Epithelial cell of proximal tubule (primary cell): ENCODE results near the gene SLC22A9. TPM values are rescaled to one million over a fixed set of nuclear protein-coding genes. Genes with fewer than 3 reads are reported as not detected.
"Not testable (repeated sequence)": the region's sequence is repeated elsewhere in the genome, so short reads cannot be mapped to it uniquely, and the experiment has no call there.

Source experiments
- DNase-seq: peaks from one replicate; pipeline ENCODE4 v3.0.0-alpha.2; 2011; ENCODE audit warnings: low read depth
- H3K4me3 ChIP-seq: 2 replicates; pipeline ENCODE4 v1.5.1; 2011; ENCODE audit warnings: low read depth, mild to moderate bottlenecking, low read length
- CTCF ChIP-seq: conservative IDR thresholded peaks from 2 replicates; pipeline ENCODE4 v1.5.1; 2012; ENCODE audit warnings: low read depth, mild to moderate bottlenecking, low read length
- total RNA-seq: library from RNA; depleted of rRNA; stranded (reverse); fragments of >200 nt; gene quantifications from 2 replicates; pipeline ENCODE4 v1.2.3, GENCODE V29; 2015

Gene SLC22A9
- not detected in 2 replicates for total RNA-seq

- no peak for DNase-seq
- TF ChIP-seq CTCF, result no peak
- no peak within 1 kb of the TSS for H3K4me3 ChIP-seq
Observed at GRCh38 chr11:63369165-63369970, at the start of gene SLC22A9. TSS of gene SLC22A9 (plus strand) at chr11:63369785. CDS start at chr11:63370057, 272 bp downstream.

GRCh38 chr11:63321723-63322122, 47.9 kb upstream of the SLC22A9 start:
- H3K4me3 ChIP-seq, result no peak overlapping the region
- no peak for DNase-seq
- no peak for TF ChIP-seq CTCF

GRCh38 chr11:63335089-63335488, 34.5 kb upstream of the SLC22A9 start:
- DNase-seq, H3K4me3 ChIP-seq: not testable (repeated sequence)

DNA sequence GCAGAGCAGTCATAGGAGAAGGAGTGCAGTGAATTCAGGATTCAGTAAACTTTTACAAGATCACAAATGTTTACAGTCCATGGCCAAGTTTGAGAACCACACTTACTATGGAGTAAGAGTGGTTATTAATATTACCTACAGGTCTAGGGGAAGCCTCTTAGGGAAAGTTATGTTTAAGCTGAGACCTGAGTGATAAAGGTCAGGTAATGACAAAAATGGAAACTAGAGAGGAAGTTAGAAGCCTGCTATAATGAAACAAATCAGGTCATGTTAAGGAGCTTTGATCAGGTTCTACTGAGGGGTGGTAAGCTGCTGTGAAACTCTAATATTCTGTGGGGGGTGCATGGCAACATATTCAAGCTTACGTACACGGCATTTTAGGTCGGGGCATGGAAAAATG, 32.5 kb upstream of the SLC22A9 start:
- no peak overlapping the region for H3K4me3 ChIP-seq
- no peak for DNase-seq
- TF ChIP-seq CTCF, result no peak

GRCh38 chr11:63343130-63343529, 26.5 kb upstream of the SLC22A9 start:
- no peak overlapping the region for H3K4me3 ChIP-seq
- DNase-seq, result no peak
- no peak for TF ChIP-seq CTCF

DNA sequence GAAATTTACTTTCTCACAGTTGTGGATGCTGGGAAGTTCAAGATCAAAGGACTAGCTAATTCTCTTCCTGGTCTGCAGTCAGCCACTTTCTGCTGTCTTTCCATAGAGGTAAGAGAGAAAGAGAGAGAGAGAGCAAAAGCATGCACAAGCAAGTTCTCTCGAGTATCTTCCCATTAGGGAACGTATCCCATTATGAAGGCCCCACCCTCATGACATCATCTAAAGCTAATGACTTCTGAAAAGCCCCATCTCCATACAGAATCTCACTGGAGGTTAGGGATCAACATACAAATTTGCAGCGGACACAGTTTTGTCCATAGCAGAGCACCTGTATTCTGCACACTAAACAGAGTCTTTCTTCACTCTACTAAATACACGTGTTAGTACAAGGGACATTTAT, 17.4 kb upstream of the SLC22A9 start:
- H3K4me3 ChIP-seq, result no peak overlapping the region
- TF ChIP-seq CTCF, result no peak
- DNase-seq, result no peak

GRCh38 chr11:63362196-63362793, 7.3 kb upstream of the SLC22A9 start:
- no peak for DNase-seq
- H3K4me3 ChIP-seq, result no peak overlapping the region
- TF ChIP-seq CTCF, result no peak
